HG02943 (cell line): ENCODE data around the gene LIME1.

ENCODE experiments used
- ATAC-seq: cut with Tn5 transposase; IDR thresholded peaks from one replicate; pipeline ENCODE4 v1.9.1; 2021; ENCODE audit warnings: mild to moderate bottlenecking, low read depth, moderate library complexity; ENCODE audit not compliant: unreplicated experiment

Gene LIME1

DNA sequence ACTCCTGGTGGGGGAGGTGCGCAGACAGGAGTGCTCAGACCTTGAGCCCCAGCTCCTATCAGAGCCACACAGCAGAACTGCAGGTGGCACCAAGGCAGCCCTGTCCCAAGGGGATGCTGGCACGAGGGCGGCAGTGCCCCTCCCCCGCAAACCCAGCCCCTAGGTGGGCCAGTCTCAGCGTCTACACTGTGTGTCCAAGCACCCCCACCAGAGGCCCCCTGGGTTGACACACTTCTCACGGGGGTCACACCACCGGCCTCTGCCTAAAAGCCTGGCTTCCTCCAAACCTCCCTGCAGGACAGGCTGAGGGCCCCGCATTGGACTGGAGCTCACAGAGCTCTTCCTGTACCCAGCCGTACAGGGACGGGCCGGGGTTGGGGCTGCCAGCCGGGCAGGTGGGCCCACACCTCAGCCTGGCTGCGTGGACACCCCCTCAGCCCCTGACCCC lies 11.2 kb downstream of the LIME1 start:
- ATAC-seq = no peak

GRCh38 chr20:63748070-63748933 lies 11.8 kb downstream of the LIME1 start:
- no peak for ATAC-seq

DNA sequence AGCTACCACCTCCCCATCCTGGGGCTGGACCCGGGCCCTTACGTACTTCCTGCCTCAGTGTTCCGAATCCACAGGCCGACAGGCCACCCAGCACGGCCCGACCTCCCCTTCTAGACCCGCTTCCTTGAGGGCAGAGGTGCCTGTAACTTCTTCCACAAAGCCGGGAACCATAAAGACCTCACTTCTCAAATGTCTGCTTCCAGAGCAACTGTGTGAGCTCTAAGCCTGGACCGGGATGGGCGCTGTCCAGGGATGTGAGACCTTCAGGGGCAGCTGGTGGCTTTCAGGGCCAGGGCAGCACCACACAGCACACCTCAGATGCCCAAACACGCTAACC lies 12.4 kb downstream of the LIME1 start:
- no peak for ATAC-seq

GRCh38 chr20:63749597-63750508 lies 13.4 kb downstream of the LIME1 start:
- ATAC-seq = no peak

- no peak for ATAC-seq
These were observed 14.5 kb downstream of the LIME1 start for GRCh38 chr20:63750807-63751470.

- no peak for ATAC-seq
These were observed 15.2 kb downstream of the LIME1 start for GRCh38 chr20:63751471-63752271.

GRCh38 chr20:63752411-63753101 lies 16.1 kb downstream of the LIME1 start:
- ATAC-seq = no peak

GRCh38 chr20:63753381-63753780 lies 16.9 kb downstream of the LIME1 start:
- no peak for ATAC-seq

- ATAC-seq = no peak
These were observed 17.5 kb downstream of the LIME1 start for GRCh38 chr20:63754008-63754407.

GRCh38 chr20:63755933-63756647 lies 19.6 kb downstream of the LIME1 start:
- ATAC-seq = no peak

DNA sequence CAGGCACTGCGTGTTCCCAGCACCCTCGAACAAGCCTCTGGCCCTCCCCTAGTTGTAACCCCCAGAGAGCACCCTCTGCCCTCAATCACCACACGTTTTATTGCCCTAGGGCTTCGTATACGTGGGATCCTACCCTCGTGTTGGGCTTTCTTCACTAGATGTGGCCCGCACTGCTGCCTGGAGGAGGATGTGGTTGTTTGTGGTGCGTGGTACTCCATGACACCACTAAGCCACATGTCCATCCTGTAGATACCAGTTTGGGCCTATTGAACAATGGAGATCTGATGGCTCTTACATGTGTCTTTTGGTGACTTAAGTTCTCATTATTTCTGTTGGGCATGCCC lies 20.2 kb downstream of the LIME1 start:
- ATAC-seq = no peak

DNA sequence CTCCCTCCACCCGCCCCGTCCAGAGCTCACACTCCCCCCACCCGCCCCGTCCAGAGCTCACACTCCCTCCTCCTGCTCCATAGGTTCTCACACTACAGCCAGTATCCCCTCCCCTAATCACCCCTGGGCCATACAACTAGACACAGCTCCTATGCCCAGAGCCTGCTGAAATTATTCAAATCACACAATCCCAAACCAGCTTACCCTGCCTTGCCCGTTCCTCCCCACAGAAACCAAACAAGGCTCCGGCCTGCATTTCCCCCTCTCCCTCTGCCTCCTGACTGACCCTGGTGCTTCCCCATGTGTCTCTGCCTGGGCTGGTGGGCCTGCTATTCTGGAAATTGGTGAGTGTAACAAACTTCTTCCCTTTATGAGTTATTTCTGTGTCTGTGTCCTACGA lies 21.7 kb downstream of the LIME1 start:
- ATAC-seq = no peak

DNA sequence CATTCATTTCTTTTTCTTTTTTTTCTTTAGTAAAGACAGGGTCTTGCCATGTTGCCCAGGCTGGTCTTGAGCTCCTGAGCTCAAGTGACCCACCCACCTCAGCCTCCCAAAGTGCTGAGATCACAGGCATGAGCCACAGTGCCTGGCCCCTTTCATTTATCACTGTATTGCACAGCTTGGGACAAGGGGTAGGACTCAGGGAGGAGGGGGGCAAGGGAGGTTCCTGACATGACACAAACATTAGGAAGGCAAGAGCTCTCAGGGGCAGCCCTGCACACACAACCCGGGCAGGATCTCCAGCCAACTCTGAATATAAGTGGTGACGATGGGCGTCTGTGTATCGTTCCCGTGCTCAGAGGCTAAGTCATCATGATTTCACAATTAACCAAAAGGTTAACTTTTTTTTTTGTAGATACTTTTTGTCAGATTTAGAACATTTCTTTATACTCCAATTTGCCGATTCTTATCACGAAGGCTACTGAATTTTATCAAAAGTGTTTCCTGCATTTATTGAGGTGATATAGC lies 23.0 kb downstream of the LIME1 start:
- ATAC-seq = no peak

DNA sequence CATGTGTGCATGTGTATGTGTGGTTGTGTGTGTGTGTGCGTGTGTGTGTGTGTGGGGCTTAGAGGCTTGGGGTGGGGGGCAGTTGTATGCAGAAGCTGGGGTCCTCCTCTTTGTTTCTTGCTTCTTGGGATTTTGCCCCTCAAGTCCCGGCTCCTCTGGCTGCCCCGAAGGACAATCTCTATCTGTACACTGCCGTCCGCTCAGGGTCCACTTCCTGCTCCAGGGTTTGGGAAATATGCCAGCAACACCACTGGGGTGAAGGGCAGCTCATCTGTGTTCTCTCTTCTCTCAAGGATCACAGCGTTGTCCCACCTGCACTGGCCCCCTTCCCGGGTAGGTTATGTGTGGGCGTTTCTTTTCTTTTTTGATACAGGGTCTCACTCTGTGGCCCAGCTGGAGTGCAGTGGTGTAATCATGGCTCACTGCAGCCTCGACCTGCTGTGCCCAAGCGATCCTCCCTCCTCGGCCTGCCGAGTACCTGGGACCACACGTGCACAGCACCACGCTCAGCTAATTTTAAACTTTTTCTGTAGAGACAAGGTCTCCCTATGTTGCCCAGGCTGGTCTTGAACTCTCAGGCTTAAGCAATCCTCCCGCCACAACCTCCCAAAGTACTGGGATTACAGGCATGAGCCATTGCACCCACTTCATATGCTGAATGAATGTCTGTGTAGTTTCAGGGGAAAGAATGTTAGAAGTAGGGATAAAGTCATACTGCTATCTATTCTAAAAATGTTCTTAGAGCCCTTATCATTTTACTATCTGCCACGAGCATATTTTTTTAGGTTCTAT lies 28.8 kb downstream of the LIME1 start:
- ATAC-seq = no peak

DNA sequence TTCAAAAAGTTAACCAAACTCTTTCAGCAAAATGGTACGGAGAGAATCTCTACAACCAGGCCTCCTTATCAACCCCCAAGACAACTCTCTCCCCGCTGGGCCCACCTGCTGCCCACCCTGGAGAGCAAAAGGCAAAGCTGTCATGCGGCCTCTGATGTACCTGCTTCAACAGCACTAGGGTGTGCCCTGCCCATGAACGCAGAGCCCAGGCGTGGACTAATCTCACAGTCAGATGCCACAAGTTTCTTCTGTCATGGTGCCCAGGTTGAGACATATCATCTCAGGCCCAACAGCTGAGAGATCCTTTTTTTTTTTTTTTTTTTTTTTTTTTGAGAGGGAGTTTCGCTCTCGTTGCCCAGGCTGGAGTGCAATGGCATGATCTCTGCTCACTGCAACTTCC lies 29.4 kb downstream of the LIME1 start:
- ATAC-seq = no peak

DNA sequence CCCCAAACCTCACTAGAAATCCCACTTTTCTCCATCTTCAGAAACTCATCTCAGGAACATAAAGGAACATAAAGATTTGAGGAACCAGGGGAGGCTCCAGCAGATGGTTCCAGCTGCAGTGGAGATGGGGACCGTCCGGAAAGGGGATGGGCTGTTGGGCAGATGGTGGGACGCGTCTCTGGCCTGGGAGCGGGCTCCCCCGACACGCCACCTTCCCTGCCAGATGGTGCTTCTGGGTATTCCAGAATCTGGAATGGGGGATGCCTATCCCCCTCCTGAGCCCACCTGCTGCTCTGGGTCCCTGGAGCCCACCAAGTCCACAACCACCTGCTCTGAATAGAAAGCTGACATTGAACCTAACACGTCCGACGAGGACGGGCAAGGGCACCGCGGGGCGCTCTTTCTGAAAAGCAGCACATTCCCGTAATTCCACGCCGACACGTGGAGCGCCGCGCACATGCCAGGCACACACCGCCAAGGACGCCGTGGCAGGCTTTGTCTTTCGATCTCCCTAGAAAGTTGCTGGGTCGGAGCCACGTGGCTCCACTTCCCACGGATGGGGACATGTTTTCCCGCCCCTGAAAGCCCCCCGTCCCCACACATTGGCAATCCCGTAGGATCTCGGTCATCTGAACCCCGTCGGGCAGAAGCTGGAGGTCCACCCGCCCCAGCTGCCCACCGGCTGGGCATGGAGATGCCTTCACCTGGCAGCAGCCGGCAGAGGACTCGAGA lies 30.4 kb downstream of the LIME1 start:
- no peak for ATAC-seq

GRCh38 chr20:63767456-63767855 lies 31.0 kb downstream of the LIME1 start:
- ATAC-seq = no peak
